Endothelial cell (in vitro differentiated cells): Measurements from ENCODE around the gene ARHGAP33. TPM values are rescaled to one million over a fixed set of nuclear protein-coding genes. Genes with fewer than 3 reads are reported as not detected.

ENCODE experiments used
- DNase-seq: peaks from one replicate; pipeline ENCODE4 v3.0.0; 2021; ENCODE audit warnings: low spot score
- H3K27ac Mint-ChIP-seq: one replicate; pipeline ENCODE4 v1.8.0; 2021; ENCODE audit warnings: mixed read lengths, inconsistent platforms; ENCODE audit not compliant: unreplicated experiment
- H3K27me3 Mint-ChIP-seq: one replicate; pipeline ENCODE4 v1.8.0; 2021; ENCODE audit warnings: mild to moderate bottlenecking, moderate library complexity, mixed read lengths, inconsistent platforms; ENCODE audit not compliant: unreplicated experiment
- H3K36me3 Mint-ChIP-seq: one replicate; pipeline ENCODE4 v1.8.0; 2021; ENCODE audit warnings: mild to moderate bottlenecking, low read depth, mixed read lengths, inconsistent platforms; ENCODE audit not compliant: unreplicated experiment
- H3K4me1 Mint-ChIP-seq: one replicate; pipeline ENCODE4 v1.8.0; 2021; ENCODE audit warnings: mild to moderate bottlenecking, mixed read lengths, inconsistent platforms; ENCODE audit not compliant: unreplicated experiment
- H3K4me3 Mint-ChIP-seq: one replicate; pipeline ENCODE4 v1.8.0; 2021; ENCODE audit warnings: mild to moderate bottlenecking, mixed read lengths, inconsistent platforms; ENCODE audit not compliant: unreplicated experiment
- H3K9me3 Mint-ChIP-seq: one replicate; pipeline ENCODE4 v1.8.0; 2021; ENCODE audit warnings: mixed read lengths, inconsistent platforms; ENCODE audit not compliant: unreplicated experiment
- CTCF ChIP-seq: fragments of 200-600 bp; sonication (generic); IDR thresholded peaks from one replicate; pipeline ENCODE4 v1.5.0; 2021; ENCODE audit warnings: antibody characterized with exemption; ENCODE audit not compliant: unreplicated experiment
- total RNA-seq: library from RNA; stranded (reverse); fragmentation: NEBNext Ultra II Directional; extraction: Animal tissue kit (Norgen Biotek cat#: 25700); gene quantifications from one replicate; pipeline ENCODE4 v1.2.1, GENCODE V29; 2021; ENCODE audit not compliant: unreplicated experiment

Gene ARHGAP33
- total RNA-seq, 1 donor from 2014 or later = 8.5 TPM

- H3K27me3 Mint-ChIP-seq = peaks cover 29% of the 10 kb centered on the region
- TF ChIP-seq CTCF = no peak
- no peak for DNase-seq
- no peaks in the 10 kb centered on the region for H3K9me3 Mint-ChIP-seq
- peaks cover 31% of the 10 kb centered on the region for H3K36me3 Mint-ChIP-seq
- H3K27ac Mint-ChIP-seq = no peak overlapping the region
- H3K4me3 Mint-ChIP-seq = peak overlapping the region; percentile 39
- peaks cover 9% of the 10 kb centered on the region for H3K4me1 Mint-ChIP-seq
These were observed 38.2 kb upstream of the ARHGAP33 start for GRCh38 chr19:35736913-35737886.

GRCh38 chr19:35738021-35738886 lies 37.1 kb upstream of the ARHGAP33 start:
- TF ChIP-seq CTCF = no peak
- Mint-ChIP-seq H3K4me3 (no peak overlapping the region), H3K9me3 (no peaks in the 10 kb centered on the region), H3K4me1 (peaks cover 12% of the 10 kb centered on the region), H3K27me3 (peaks cover 32% of the 10 kb centered on the region), H3K36me3 (peaks cover 34% of the 10 kb centered on the region), H3K27ac (no peak overlapping the region)
- DNase-seq = no peak

- Mint-ChIP-seq H3K4me1 (peaks cover 12% of the 10 kb centered on the region), H3K4me3 (no peak overlapping the region), H3K27ac (no peak overlapping the region), H3K9me3 (no peaks in the 10 kb centered on the region), H3K27me3 (peaks cover 30% of the 10 kb centered on the region), H3K36me3 (peaks cover 33% of the 10 kb centered on the region)
- TF ChIP-seq CTCF = no peak
- no peak for DNase-seq
These were observed 36.5 kb upstream of the ARHGAP33 start for GRCh38 chr19:35738887-35739229.

GRCh38 chr19:35739275-35740107 lies 35.9 kb upstream of the ARHGAP33 start:
- no peaks in the 10 kb centered on the region for H3K9me3 Mint-ChIP-seq
- peaks cover 27% of the 10 kb centered on the region for H3K36me3 Mint-ChIP-seq
- no peak overlapping the region for H3K27ac Mint-ChIP-seq
- DNase-seq = no peak
- TF ChIP-seq CTCF = no peak
- H3K4me1 Mint-ChIP-seq = peaks cover 17% of the 10 kb centered on the region
- peak overlapping the region; percentile 56 for H3K4me3 Mint-ChIP-seq
- H3K27me3 Mint-ChIP-seq = peaks cover 24% of the 10 kb centered on the region
